Lung (tissue), 12 donors: ENCODE results near the gene PCGF3. TPM values are rescaled to one million over a fixed set of nuclear protein-coding genes. Genes with fewer than 3 reads are reported as not detected.
A peak's percentile ranks its signal among the peaks of the same experiment; 100 is the strongest.

Source experiments
- ATAC-seq: fragments of 200-7000 bp; cut with Tn5 transposase; one replicate; pipeline ENCODE4 v1.9.1; 2020; ENCODE audit warnings: moderate number of reproducible peaks; ENCODE audit not compliant: insufficient read depth, low FRiP score
- DNase-seq, 3 donors: peaks; one replicate each; pipeline ENCODE4 v3.0.0-alpha.2; 2013 to 2017
- H3K27ac ChIP-seq, 2 donors: one replicate each; pipeline ENCODE4 v1.5.1; 2013; ENCODE audit warnings: mild to moderate bottlenecking in 2 of 2, moderate library complexity in 2 of 2, control low read depth in 1 of 2, inconsistent platforms in 1 of 2, low read depth in 1 of 2, low read length in 1 of 2
- H3K27me3 ChIP-seq, 3 donors: one replicate each; pipeline ENCODE4 v1.5.1; 2013; ENCODE audit warnings: low read length in 2 of 3; ENCODE audit not compliant: control insufficient read depth in 3 of 3, insufficient read depth in 3 of 3
- H3K36me3 ChIP-seq, 4 donors: one replicate each; pipeline ENCODE4 v1.5.1; 2013; ENCODE audit warnings: low read length in 4 of 4, mild to moderate bottlenecking in 1 of 4, moderate library complexity in 1 of 4; ENCODE audit not compliant: control insufficient read depth in 4 of 4, insufficient read depth in 4 of 4
- H3K4me1 ChIP-seq, 5 donors: one replicate each; pipeline ENCODE4 v1.5.1; 2013; ENCODE audit warnings: low read length in 5 of 5, mild to moderate bottlenecking in 2 of 5, moderate library complexity in 1 of 5; ENCODE audit not compliant: control insufficient read depth in 5 of 5, insufficient read depth in 5 of 5
- H3K4me3 ChIP-seq: one replicate; pipeline ENCODE4 v1.5.1; 2013; ENCODE audit warnings: mild to moderate bottlenecking, control low read depth, moderate library complexity
- H3K9ac ChIP-seq, 2 donors: one replicate each; pipeline ENCODE4 v1.5.1; 2013; ENCODE audit warnings: low read length in 2 of 2, control low read depth in 1 of 2; ENCODE audit not compliant: insufficient read depth in 1 of 2
- H3K9me3 ChIP-seq, 4 donors: one replicate each; pipeline ENCODE4 v1.5.1; 2013; ENCODE audit warnings: low read length in 3 of 4, mild to moderate bottlenecking in 1 of 4, moderate library complexity in 1 of 4; ENCODE audit not compliant: control insufficient read depth in 4 of 4, insufficient read depth in 3 of 4
- WGBS, 2 donors: extraction: QIAGEN DNeasy Blood & Tissue Kit; methylation state at CpG; one replicate each; pipeline ENCODE4 v1.1.7; 2013; 5-methylcytosine and 5-hydroxymethylcytosine counted together
- polyA plus RNA-seq, 2 donors: library from polyadenylated mRNA; stranded (reverse); fragments of 200-250 nt; gene quantifications; one replicate each; pipeline ENCODE4 v1.2.1, GENCODE V29; 2013
- total RNA-seq, 2 donors: library from RNA; depleted of rRNA in 1 of 2; stranded (reverse); fragments of >200 nt in 1 of 2; gene quantifications; one replicate each; pipeline ENCODE4 v1.2.1, GENCODE V29; 2014 to 2021
- TF ChIP-seq, protein P1 (sequence below): IDR thresholded peaks from 2 replicates; pipeline ENCODE4 v1.5.1; 2012; ENCODE audit warnings: mild to moderate bottlenecking; ENCODE audit errors: control extremely low read depth, extremely low read depth
- donor health status: control.
- donor health status: control.
- donor health status: Bipolar disorder and iron deficiency.
- donor health status: healthy.
- donor health status: DM: yes; HTN: yes; CAD: no.

The PCGF3 gene
- total and polyA plus RNA-seq, 4 donors: 29.3 to 66.8 (median 43.3) TPM

DNA sequence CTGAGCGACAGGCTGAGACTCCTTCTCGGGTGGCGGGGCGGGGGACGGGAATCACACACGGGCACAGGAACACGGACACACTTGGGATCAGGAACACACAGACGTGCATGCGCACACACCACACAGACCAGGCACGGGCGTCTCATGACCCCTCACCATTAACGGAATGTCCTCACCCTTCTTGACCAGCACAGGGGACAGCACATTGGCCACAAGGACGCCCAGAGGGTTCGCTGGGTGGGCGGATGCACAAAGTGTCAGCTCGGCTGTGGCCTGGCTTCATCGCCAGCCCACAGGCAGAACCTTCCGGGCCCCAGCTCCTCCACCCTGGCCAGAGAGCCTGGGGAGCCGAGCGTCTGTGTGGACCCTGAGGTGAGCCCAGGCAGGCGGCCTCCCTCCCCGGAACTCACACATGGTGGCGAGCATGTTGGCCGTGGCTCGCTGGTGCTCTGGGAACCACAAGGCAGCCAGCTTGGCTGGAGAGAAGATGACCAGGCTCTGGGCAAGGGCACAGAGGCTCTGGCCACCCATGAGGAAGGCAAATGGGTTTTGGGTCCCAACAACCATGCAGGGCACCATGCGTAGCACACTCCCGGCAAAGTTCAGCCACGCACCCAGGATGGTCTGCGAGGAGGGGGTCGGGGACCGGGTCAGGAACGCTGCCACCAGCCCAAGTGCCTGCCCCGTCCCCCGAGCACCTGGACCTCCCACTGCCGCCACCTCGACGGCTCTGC is 19.8 kb upstream of the PCGF3 start:
- Histone ChIP-seq H3K27me3 (no peaks in the 10 kb centered on the region), H3K4me3 (no peak overlapping the region), H3K27ac (no peak overlapping the region), H3K36me3 (peaks cover 0 to 5% (median 0%) of the 10 kb centered on the region in 4 donors), H3K9ac (no peak overlapping the region), H3K9me3 (no peaks in the 10 kb centered on the region), H3K4me1 (peaks cover 0 to 38% (median 23%) of the 10 kb centered on the region in 5 donors)
- TF ChIP-seq, protein P1, sequence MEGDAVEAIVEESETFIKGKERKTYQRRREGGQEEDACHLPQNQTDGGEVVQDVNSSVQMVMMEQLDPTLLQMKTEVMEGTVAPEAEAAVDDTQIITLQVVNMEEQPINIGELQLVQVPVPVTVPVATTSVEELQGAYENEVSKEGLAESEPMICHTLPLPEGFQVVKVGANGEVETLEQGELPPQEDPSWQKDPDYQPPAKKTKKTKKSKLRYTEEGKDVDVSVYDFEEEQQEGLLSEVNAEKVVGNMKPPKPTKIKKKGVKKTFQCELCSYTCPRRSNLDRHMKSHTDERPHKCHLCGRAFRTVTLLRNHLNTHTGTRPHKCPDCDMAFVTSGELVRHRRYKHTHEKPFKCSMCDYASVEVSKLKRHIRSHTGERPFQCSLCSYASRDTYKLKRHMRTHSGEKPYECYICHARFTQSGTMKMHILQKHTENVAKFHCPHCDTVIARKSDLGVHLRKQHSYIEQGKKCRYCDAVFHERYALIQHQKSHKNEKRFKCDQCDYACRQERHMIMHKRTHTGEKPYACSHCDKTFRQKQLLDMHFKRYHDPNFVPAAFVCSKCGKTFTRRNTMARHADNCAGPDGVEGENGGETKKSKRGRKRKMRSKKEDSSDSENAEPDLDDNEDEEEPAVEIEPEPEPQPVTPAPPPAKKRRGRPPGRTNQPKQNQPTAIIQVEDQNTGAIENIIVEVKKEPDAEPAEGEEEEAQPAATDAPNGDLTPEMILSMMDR: no peak
- DNase-seq (no peak), ATAC-seq (no peak)
- 95% methylated on average over 36 to 37 of the region's 37 CpGs for WGBS, 2 donors

- no peaks in the 10 kb centered on the region for H3K9me3 ChIP-seq
- peak overlapping the region; percentile 29 to 43 for H3K27ac ChIP-seq
- TF ChIP-seq, protein P1: no peak
- H3K36me3 ChIP-seq: peaks cover 0 to 5% (median 0%) of the 10 kb centered on the region in 4 donors
- H3K27me3 ChIP-seq: no peaks in the 10 kb centered on the region
- ATAC-seq (no peak), DNase-seq (no peak)
- no peak overlapping the region for H3K4me3 ChIP-seq
- H3K9ac ChIP-seq: no peak overlapping the region
- H3K4me1 ChIP-seq: peaks cover 0 to 38% (median 22%) of the 10 kb centered on the region in 5 donors
- 95% methylated on average over 31 of the region's 31 CpGs for WGBS, 2 donors
These were observed 19.1 kb upstream of the PCGF3 start for GRCh38 chr4:686413-687040.

DNA sequence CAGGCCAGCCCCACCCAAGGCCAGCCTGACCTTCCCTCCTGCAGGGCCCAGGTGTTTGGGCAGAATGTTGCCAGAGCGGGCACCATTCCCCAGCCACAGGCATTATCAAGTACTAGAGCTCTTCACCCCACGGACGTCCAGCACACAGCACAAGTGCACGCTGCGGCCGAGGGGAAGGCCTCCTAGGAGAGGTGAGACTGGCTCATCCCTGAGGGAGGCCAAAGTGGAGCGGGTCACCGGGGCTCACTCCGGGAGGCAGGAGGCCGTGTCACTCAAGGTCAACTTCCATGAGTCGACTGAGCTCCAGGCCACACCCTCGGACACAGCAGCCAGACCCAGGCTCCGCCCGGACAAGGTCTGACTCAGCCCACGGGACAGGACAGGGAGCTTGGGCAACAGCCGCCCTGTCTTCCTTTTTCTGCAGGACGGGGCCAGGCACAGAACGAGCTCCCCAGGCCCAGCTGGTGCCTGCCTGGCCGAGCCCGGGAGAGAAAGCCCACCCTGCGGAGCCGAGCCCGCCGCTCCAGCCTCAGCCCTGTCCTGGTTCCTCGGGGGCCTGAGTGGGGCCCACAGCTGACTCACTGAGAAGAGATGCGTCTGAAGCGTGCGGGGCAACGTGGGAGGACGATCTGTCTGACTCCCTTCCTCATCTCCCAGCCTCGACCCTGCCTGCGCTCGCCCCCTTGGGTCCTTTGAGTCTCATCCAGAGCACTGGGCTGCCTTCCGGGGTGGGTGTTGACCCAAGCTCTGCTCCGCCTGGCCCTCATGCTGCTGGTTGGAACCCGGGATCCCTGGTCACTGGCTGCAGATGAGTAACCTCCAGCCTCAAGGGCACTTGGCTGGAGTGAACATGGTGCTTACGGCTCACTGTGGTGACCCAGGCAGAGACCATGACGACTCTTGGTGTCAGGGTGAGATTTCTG is 18.3 kb upstream of the PCGF3 start:
- ATAC-seq (peak; percentile 80), DNase-seq (no peak)
- no peaks in the 10 kb centered on the region for H3K27me3 ChIP-seq
- 64 to 66% methylated on average over 37 to 38 of the region's 38 CpGs for WGBS, 2 donors
- peak overlapping the region; percentile 69 to 92 for H3K27ac ChIP-seq
- peaks cover 0 to 38% (median 22%) of the 10 kb centered on the region in 5 donors for H3K4me1 ChIP-seq
- no peaks in the 10 kb centered on the region for H3K9me3 ChIP-seq
- H3K9ac ChIP-seq: no peak overlapping the region
- H3K36me3 ChIP-seq: peaks cover 0 to 5% (median 0%) of the 10 kb centered on the region in 4 donors
- TF ChIP-seq, protein P1: no peak
- no peak overlapping the region for H3K4me3 ChIP-seq
